Measurements from ENCODE around the gene DISP3.

Gene DISP3

DNA sequence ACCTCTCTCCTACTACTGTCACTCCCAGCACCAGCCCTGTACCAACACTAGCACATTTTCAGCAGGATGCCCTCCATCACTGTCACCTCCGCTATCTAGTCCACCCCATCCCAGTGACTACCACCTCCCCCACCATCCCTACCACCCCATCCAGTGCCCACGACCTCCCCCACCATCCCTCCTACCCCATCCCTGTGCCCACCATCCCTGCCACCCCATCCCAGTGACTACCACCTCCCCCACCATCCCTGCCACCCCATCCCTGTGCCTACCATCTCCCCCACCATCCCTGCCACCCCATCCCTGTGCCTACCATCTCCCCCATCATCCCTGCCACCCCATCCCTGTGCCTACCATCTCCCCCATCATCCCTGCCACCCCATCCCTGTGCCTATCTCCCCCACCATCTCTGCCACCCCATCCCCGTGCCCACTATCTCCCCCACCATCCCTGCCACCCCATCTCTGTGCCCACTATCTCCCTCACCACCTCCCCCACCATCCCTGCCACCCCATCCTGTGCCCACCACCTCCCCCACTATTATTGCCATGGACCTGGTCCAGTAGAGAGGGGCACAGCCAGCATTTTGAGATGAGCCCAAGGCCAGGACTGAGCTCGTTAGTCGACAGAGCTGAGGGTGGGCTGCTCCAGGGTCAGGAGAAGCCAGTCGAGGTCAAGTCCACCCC lies 45.7 kb downstream of the DISP3 start:
- H3K9me3 ChIP-seq (ENCODE audit: control insufficient read depth, insufficient read depth, low read depth, low read length), result no peaks in the 10 kb centered on the region
- H3K36me3 ChIP-seq (ENCODE audit: control insufficient read depth, insufficient read depth, low read length), result peaks cover under 1% of the 10 kb centered on the region; the same call in 1 of the 2 replicates
- H3K9ac ChIP-seq (ENCODE audit: low read length), result no peak overlapping the region
- H3K4me1 ChIP-seq (ENCODE audit: control insufficient read depth, insufficient read depth, low read length), result peaks cover 4% of the 10 kb centered on the region; the same call in 1 of the 2 replicates
- no peak overlapping the region for H3K4me3 ChIP-seq (ENCODE audit: low read depth, low read length)
- H3K27ac ChIP-seq (ENCODE audit: low read depth, low read length), result no peak overlapping the region
- H3K27me3 ChIP-seq (ENCODE audit: control insufficient read depth, insufficient read depth, low read length), result no peaks in the 10 kb centered on the region

DNA sequence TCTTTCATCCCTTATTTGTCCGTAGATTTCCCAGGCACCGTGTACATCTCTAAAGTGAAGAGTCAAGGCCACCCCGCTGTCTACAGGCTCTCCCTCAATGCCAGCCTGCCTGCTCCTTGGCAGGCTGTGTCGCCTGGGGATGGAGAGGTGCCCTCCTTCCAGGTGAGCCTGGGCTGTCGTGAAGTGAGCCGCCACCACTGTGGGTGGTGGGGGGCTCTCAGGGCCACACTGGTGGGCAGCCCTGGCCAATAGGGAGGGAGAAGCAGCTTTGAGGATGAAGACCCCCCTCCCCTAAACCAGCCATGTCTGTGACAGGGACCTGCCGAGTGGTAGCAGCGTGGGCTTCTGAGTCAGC lies 46.2 kb downstream of the DISP3 start:
- H3K36me3 ChIP-seq (ENCODE audit: control insufficient read depth, insufficient read depth, low read length), result no peaks in the 10 kb centered on the region
- H3K9me3 ChIP-seq (ENCODE audit: control insufficient read depth, insufficient read depth, low read depth, low read length), result no peaks in the 10 kb centered on the region
- H3K4me3 ChIP-seq (ENCODE audit: low read depth, low read length), result no peak overlapping the region
- no peak overlapping the region for H3K9ac ChIP-seq (ENCODE audit: low read length)
- peaks cover 4% of the 10 kb centered on the region; the same call in 1 of the 2 replicates for H3K4me1 ChIP-seq (ENCODE audit: control insufficient read depth, insufficient read depth, low read length)
- H3K27me3 ChIP-seq (ENCODE audit: control insufficient read depth, insufficient read depth, low read length), result no peaks in the 10 kb centered on the region
- no peak overlapping the region for H3K27ac ChIP-seq (ENCODE audit: low read depth, low read length)

DNA sequence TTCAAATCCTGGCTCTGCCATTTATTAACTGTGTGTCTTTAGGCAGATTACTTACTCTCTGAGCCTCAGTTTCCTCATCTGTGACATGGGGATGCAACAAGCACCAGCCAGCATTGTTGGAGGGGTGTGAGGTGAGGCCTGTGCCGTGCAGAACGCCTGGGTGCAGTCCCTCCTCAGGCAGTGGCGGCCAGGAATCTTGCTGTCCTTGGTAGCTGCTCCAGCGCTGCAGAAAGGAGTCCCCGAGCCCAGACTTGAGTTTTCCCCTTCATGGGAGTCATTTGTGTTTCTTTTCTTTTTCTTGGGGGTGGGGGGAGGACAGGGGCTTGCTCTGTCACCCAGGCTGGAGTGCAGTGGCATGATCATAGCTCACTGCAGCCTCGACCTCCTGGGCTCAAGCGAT lies 46.6 kb downstream of the DISP3 start:
- H3K36me3 ChIP-seq (ENCODE audit: control insufficient read depth, insufficient read depth, low read length), result no peaks in the 10 kb centered on the region
- H3K27me3 ChIP-seq (ENCODE audit: control insufficient read depth, insufficient read depth, low read length), result no peaks in the 10 kb centered on the region
- H3K9ac ChIP-seq (ENCODE audit: low read length), result no peak overlapping the region
- H3K27ac ChIP-seq (ENCODE audit: low read depth, low read length), result no peak overlapping the region
- peaks cover 4% of the 10 kb centered on the region; the same call in 1 of the 2 replicates for H3K4me1 ChIP-seq (ENCODE audit: control insufficient read depth, insufficient read depth, low read length)
- no peak overlapping the region for H3K4me3 ChIP-seq (ENCODE audit: low read depth, low read length)
- H3K9me3 ChIP-seq (ENCODE audit: control insufficient read depth, insufficient read depth, low read depth, low read length), result no peaks in the 10 kb centered on the region

DNA sequence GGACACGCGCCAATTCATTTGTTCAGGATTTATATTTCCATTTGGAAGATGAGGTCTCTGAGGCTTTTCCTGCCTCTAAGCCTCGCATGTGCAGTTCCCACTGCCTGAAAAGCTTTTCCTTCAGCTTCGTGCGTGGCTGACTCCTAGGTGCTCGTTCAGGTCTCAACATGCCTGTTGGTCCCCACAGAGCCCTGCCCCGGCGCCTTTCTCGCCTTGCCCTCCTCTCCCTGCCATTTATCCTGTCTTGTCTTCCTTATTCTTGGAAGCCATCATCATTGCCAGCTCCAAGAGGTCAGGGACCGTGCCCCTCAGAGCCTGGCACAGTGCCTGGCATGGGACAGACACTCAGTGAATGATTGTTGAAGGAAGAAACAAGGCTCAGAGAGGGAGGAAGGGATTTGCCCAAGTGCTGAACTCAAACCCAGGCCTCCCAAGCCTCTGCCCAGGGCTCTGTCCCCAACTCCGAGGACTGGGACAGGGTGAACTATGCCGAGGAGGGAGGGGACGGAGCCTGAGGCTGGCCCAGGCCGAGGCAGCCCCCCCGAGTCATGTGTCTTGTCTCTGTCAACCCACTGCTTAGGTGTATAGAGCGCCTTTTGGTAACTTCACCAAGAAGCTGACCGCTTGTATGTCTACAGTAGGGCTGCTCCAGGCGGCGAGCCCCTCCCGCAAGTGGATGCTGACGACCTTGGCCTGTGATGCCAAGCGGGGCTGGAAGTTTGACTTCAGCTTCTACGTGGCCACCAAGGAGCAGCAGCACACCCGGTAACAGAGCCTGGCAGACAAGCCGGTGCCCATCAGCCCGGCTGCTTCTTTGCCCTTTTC lies 47.3 kb downstream of the DISP3 start:
- no peaks in the 10 kb centered on the region for H3K36me3 ChIP-seq (ENCODE audit: control insufficient read depth, insufficient read depth, low read length)
- H3K27ac ChIP-seq (ENCODE audit: low read depth, low read length), result no peak overlapping the region
- H3K9ac ChIP-seq (ENCODE audit: low read length), result no peak overlapping the region
- H3K27me3 ChIP-seq (ENCODE audit: control insufficient read depth, insufficient read depth, low read length), result no peaks in the 10 kb centered on the region
- H3K4me3 ChIP-seq (ENCODE audit: low read depth, low read length), result no peak overlapping the region
- H3K9me3 ChIP-seq (ENCODE audit: control insufficient read depth, insufficient read depth, low read depth, low read length), result no peaks in the 10 kb centered on the region
- H3K4me1 ChIP-seq (ENCODE audit: control insufficient read depth, insufficient read depth, low read length), result no peaks in the 10 kb centered on the region

DNA sequence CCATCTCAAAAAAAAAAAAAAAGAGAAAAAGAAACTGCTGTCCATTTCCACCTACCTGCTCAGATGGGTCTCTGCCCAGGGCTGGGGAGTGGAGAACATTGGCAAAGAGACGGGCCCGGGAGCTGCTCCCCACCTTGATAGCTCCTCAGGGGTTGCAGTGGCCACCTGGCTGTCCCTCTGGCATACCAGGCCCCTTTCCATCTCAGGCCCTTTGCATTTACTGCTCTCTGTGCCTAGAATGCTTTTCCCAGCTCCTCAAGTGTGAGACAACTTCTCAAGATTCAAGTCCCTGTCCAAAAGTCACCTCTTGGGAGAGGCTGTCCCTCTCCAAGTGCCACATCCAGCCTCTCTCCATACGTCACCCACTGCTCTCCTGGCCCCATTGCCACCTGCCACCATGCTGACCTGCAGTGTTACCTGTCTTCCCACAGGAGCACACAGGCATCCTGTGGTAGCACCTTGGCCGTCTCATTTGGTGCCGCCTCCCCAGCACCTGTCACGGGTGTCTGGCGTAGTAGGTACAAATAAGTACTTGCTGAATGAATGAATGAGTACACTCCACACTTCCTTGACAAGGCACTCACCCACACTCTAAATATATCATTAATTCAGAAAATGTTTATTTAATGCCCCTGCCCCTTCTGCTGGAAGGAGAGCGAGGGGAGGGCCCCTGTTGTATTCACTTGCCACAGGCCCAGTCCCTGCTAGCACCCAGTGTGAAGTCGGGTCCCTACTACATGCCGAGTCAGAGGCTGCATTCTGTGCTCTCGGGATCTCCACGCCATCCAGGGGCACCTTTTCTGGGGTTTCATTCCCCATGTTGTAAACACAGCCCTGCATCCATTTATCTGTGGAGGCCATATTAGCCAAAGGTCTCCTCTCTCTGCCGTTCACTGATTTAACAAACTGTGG lies 48.8 kb downstream of the DISP3 start:
- Histone ChIP-seq H3K4me1 (ENCODE audit: control insufficient read depth, insufficient read depth, low read length) (no peaks in the 10 kb centered on the region), H3K9me3 (ENCODE audit: control insufficient read depth, insufficient read depth, low read depth, low read length) (no peaks in the 10 kb centered on the region), H3K36me3 (ENCODE audit: control insufficient read depth, insufficient read depth, low read length) (no peaks in the 10 kb centered on the region), H3K9ac (ENCODE audit: low read length) (no peak overlapping the region), H3K4me3 (ENCODE audit: low read depth, low read length) (no peak overlapping the region), H3K27ac (ENCODE audit: low read depth, low read length) (no peak overlapping the region), H3K27me3 (ENCODE audit: control insufficient read depth, insufficient read depth, low read length) (no peaks in the 10 kb centered on the region)

DNA sequence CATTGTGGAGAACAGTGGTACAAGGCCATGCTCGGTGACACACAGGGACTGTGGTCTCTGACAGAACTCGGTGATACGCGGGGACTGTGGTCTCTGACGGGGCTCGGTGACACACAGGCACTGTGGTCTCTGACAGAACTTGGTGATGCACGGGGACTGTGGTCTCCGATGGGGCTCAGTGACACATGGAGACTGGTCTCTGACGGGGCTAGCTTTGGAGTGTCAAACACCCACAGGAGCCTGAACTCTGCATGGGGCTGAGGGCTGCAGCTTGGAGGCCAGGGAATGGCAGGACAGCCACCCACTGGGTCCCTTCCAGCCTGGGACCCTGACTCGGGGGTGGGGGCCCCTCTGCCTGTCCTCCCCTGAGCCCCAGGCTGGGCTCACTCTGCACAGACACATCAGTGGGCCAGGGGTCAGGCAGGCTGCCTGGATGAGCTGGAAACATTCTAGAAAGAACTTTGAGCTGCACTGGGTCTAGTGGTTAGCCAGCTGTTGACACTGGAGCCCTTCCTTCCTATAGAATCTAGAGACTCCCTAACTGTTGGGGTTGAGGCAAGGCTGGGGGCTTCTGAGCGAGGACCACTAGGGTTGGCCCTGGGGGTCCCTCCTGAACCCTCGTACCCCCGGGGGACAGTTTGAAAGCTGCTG lies 49.8 kb downstream of the DISP3 start:
- H3K36me3 ChIP-seq (ENCODE audit: control insufficient read depth, insufficient read depth, low read length), result no peaks in the 10 kb centered on the region
- no peaks in the 10 kb centered on the region for H3K9me3 ChIP-seq (ENCODE audit: control insufficient read depth, insufficient read depth, low read depth, low read length)
- no peaks in the 10 kb centered on the region for H3K4me1 ChIP-seq (ENCODE audit: control insufficient read depth, insufficient read depth, low read length)
- no peaks in the 10 kb centered on the region for H3K27me3 ChIP-seq (ENCODE audit: control insufficient read depth, insufficient read depth, low read length)
- H3K27ac ChIP-seq (ENCODE audit: low read depth, low read length), result no peak overlapping the region
- H3K9ac ChIP-seq (ENCODE audit: low read length), result no peak overlapping the region
- no peak overlapping the region for H3K4me3 ChIP-seq (ENCODE audit: low read depth, low read length)

DNA sequence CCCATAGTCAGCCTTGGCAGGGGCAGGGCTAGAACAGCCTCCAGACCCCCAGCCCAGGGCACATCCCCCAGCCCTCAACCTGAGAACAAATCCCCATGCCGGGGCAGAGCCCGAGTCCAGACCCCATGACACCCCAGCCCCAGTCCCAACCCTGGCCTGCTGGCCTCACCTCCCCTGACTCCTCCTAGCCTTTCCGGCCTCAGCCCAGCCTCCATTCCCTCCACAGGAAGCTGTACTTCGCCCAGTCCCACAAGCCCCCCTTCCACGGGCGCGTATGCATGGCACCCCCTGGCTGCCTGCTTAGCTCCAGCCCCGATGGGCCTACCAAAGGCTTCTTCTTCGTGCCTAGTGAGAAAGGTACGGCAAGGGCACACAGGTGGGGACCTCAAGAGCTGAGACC lies 50.4 kb downstream of the DISP3 start:
- no peak overlapping the region for H3K4me3 ChIP-seq (ENCODE audit: low read depth, low read length)
- H3K4me1 ChIP-seq (ENCODE audit: control insufficient read depth, insufficient read depth, low read length), result no peaks in the 10 kb centered on the region
- no peaks in the 10 kb centered on the region for H3K36me3 ChIP-seq (ENCODE audit: control insufficient read depth, insufficient read depth, low read length)
- no peaks in the 10 kb centered on the region for H3K27me3 ChIP-seq (ENCODE audit: control insufficient read depth, insufficient read depth, low read length)
- H3K27ac ChIP-seq (ENCODE audit: low read depth, low read length), result no peak overlapping the region
- H3K9me3 ChIP-seq (ENCODE audit: control insufficient read depth, insufficient read depth, low read depth, low read length), result no peaks in the 10 kb centered on the region
- H3K9ac ChIP-seq (ENCODE audit: low read length), result no peak overlapping the region

DNA sequence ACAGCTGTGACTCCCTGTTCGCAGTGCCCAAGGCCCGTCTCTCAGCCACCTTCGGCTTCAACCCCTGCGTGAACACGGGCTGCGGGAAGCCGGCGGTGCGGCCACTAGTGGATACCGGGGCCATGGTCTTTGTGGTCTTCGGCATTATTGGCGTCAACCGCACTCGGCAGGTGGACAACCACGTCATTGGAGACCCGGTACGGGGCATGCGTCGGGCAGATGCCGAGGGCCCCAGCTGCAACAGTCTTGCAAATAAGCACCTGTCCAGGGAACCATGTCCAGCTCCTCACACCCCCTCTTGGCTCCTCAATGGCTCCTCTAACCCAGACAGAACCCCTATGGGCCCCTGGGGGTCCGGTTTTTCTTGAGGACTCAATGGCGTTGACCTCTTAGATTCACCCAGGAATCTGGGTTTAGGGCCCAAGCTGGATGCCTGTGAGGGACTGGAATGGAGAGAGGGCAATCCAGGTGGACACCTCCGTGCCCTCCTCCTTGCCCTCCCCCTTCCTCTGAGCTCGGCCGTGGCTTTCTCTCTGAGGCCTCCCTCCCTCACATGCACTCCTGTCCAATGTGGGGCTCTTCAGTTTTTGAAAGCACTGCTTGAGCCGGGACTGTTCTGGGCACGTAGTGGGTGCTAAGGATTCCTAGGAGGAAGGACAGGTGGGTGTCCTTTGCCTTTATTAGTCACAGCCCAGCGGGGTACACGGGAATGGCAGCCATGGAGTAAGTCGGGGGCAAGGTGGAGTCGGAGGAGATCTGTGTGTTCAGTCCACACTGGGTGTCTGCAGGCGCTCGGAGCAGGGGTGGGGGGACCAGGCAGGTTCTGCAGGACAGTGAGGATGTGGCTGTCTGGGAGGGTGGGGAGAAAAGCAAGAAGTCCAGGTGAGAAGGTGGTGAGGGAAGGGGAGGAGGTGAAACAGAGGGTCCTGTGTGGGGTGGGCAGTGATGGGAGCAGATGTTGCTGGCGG lies 51.1 kb downstream of the DISP3 start:
- Histone ChIP-seq H3K27ac (ENCODE audit: low read depth, low read length) (no peak overlapping the region), H3K9ac (ENCODE audit: low read length) (no peak overlapping the region), H3K9me3 (ENCODE audit: control insufficient read depth, insufficient read depth, low read depth, low read length) (no peaks in the 10 kb centered on the region), H3K4me1 (ENCODE audit: control insufficient read depth, insufficient read depth, low read length) (no peaks in the 10 kb centered on the region), H3K27me3 (ENCODE audit: control insufficient read depth, insufficient read depth, low read length) (no peaks in the 10 kb centered on the region), H3K4me3 (ENCODE audit: low read depth, low read length) (no peak overlapping the region), H3K36me3 (ENCODE audit: control insufficient read depth, insufficient read depth, low read length) (no peaks in the 10 kb centered on the region)

DNA sequence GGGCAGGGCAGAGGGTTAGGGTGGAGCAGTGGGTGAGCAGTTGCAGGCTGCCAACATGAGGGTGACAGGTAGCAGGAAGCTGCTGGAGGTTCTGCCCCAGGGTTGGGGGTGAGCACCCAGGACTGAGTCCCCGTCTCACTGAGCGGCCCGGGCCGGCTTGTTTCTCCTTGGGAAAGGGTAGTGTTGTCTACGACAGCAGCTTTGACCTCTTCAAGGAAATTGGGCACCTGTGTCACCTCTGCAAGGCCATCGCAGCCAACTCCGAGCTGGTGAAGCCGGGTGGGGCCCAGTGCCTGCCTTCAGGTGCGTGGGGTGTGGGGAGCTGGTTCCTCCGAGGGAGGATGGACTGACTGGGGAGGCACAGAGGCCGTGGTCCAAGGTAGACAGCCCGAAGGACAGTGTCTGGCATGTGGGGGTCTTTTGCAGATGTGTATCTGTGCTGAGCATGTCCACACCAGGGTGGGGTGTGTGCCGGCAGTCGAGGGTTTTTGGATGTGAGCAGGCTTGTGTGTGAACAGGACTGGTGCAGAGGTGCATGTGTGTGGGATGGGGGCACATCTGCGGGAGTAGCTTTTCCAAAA lies 51.9 kb downstream of the DISP3 start:
- Histone ChIP-seq H3K27me3 (ENCODE audit: control insufficient read depth, insufficient read depth, low read length) (no peaks in the 10 kb centered on the region), H3K4me3 (ENCODE audit: low read depth, low read length) (no peak overlapping the region), H3K9me3 (ENCODE audit: control insufficient read depth, insufficient read depth, low read depth, low read length) (no peaks in the 10 kb centered on the region), H3K36me3 (ENCODE audit: control insufficient read depth, insufficient read depth, low read length) (no peaks in the 10 kb centered on the region), H3K4me1 (ENCODE audit: control insufficient read depth, insufficient read depth, low read length) (no peaks in the 10 kb centered on the region), H3K27ac (ENCODE audit: low read depth, low read length) (no peak overlapping the region), H3K9ac (ENCODE audit: low read length) (no peak overlapping the region)

Measured in HUES6 (cell line).